H1 (cell line): ENCODE results near the gene UGGT1. TPM values are rescaled to one million over a fixed set of nuclear protein-coding genes. Genes with fewer than 3 reads are reported as not detected.

ENCODE experiments used
- CTCF ChIA-PET: fragments of 300-600 bp; sonication (Branson Sonifier 250); formaldehyde crosslinking; loops from one replicate; lab custom pipeline; 2021; ENCODE audit not compliant: partially characterized antibody; lab: Charles Lee
- POLR2A ChIA-PET: fragments of 300-600 bp; sonication (Branson Sonifier 250); formaldehyde crosslinking; loops from one replicate; lab custom pipeline; 2021; ENCODE audit warnings: inconsistent platforms; ENCODE audit not compliant: partially characterized antibody; lab: Charles Lee
- DNase-seq, 2 experiments: peaks; one replicate each; pipeline versions ENCODE4 v3.0.0 to v3.0.0-alpha.2; 2010 to 2022; ENCODE audit warnings: low spot score in 2 of 2, low read depth in 1 of 2, mixed read lengths in 1 of 2
- FAIRE-seq: peaks from 2 replicates; lab custom pipeline; 2011; peaks lifted over from hg19 to GRCh38; lab: Jason Lieb, UNC
- H2AFZ ChIP-seq: 2 replicates; pipeline ENCODE4 v1.8.1; 2012; ENCODE audit warnings: low read length, inconsistent platforms
- H2AK5ac ChIP-seq: 2 replicates; pipeline ENCODE4 v1.6.1; 2013; ENCODE audit warnings: low read depth, low read length
- H2BK120ac ChIP-seq: replicated peaks from 2 replicates; pipeline ENCODE3; 2013; ENCODE audit warnings: low read depth, low read length, inconsistent platforms
- H2BK12ac ChIP-seq: 2 replicates; pipeline ENCODE4 v1.6.1; 2013; ENCODE audit warnings: low read depth, low read length
- H2BK15ac ChIP-seq: 2 replicates; pipeline ENCODE4 v1.6.1; 2013; ENCODE audit warnings: low read length
- H2BK20ac ChIP-seq: 2 replicates; pipeline ENCODE4 v1.6.1; 2013; ENCODE audit warnings: low read length
- H2BK5ac ChIP-seq: 2 replicates; pipeline ENCODE4 v1.6.1; 2013; ENCODE audit warnings: low read depth, low read length
- H3K14ac ChIP-seq: 2 replicates; pipeline ENCODE4 v1.6.1; 2013; ENCODE audit warnings: inconsistent platforms; ENCODE audit not compliant: insufficient read length
- H3K18ac ChIP-seq: 2 replicates; pipeline ENCODE4 v1.6.1; 2013; ENCODE audit warnings: low read length; ENCODE audit errors: extremely low read depth
- H3K23ac ChIP-seq: 2 replicates; pipeline ENCODE4 v1.6.1; 2013; ENCODE audit warnings: inconsistent platforms; ENCODE audit not compliant: insufficient read length
- H3K23me2 ChIP-seq: 2 replicates; pipeline ENCODE4 v1.6.1; 2013; ENCODE audit warnings: low read depth, low read length
- H3K27ac ChIP-seq: 2 replicates; pipeline ENCODE4 v1.6.1; 2011; ENCODE audit warnings: low read depth, low read length, inconsistent platforms
- H3K27me3 ChIP-seq, 4 experiments: replicated peaks in 1 of 4; 1 replicate in 1 of 4; 2 replicates in 3 of 4; pipeline versions ENCODE4 v1.6.1 to v1.8.1; 2011 to 2013; ENCODE audit warnings: low read length in 3 of 4, mild to moderate bottlenecking in 3 of 4, inconsistent platforms in 2 of 4, mixed read lengths in 2 of 4, moderate library complexity in 1 of 4; ENCODE audit not compliant: control insufficient read depth in 3 of 4, insufficient read depth in 3 of 4; ENCODE audit errors: extremely low read depth in 1 of 4
- H3K36me3 ChIP-seq, 4 experiments: 2 replicates each; pipeline versions ENCODE4 v1.6.1 to v1.8.1; 2011 to 2013; ENCODE audit warnings: mild to moderate bottlenecking in 4 of 4, low read length in 3 of 4, moderate library complexity in 2 of 4, control low read depth in 1 of 4, inconsistent platforms in 1 of 4; ENCODE audit not compliant: insufficient read depth in 4 of 4, control insufficient read depth in 2 of 4
- H3K4ac ChIP-seq: replicated peaks from 2 replicates; pipeline ENCODE3; 2013; ENCODE audit warnings: low read length, low read depth, mixed read lengths, inconsistent platforms; ENCODE audit not compliant: insufficient read length
- H3K4me1 ChIP-seq, 4 experiments: replicated peaks in 1 of 4; 1 replicate in 1 of 4; 2 replicates in 3 of 4; pipeline versions ENCODE4 v1.6.1 to v1.8.1; 2011 to 2013; ENCODE audit warnings: low read length in 3 of 4, inconsistent platforms in 2 of 4, mixed read lengths in 1 of 4; ENCODE audit not compliant: insufficient read depth in 4 of 4, control insufficient read depth in 3 of 4
- H3K4me2 ChIP-seq, 2 experiments: 2 replicates each; pipeline versions ENCODE4 v1.6.1 to v1.8.1; 2011 to 2013; ENCODE audit warnings: low read depth in 2 of 2, low read length in 2 of 2, control low read depth in 1 of 2, inconsistent platforms in 1 of 2, mild to moderate bottlenecking in 1 of 2; ENCODE audit not compliant: insufficient read depth in 1 of 2
- H3K4me3 ChIP-seq, 4 experiments: fragments of 200-600, 300-600 bp in 1 of 4; sonication (generic), shearing (Covaris generic), sonication (Bioruptor Twin) in 1 of 4; 2 replicates each; pipeline versions ENCODE4 v1.5.1 to v1.8.1; 2011 to 2016; ENCODE audit warnings: low read length in 4 of 4, low read depth in 3 of 4, control low read depth in 2 of 4, inconsistent platforms in 2 of 4, mild to moderate bottlenecking in 2 of 4, mixed read lengths in 1 of 4, moderate library complexity in 1 of 4; ENCODE audit not compliant: insufficient read depth in 2 of 4; ENCODE audit errors: extremely low read depth in 1 of 4
- H3K56ac ChIP-seq: replicated peaks from 2 replicates; pipeline ENCODE3; 2013; ENCODE audit warnings: low read depth, mild to moderate bottlenecking, mixed read lengths, low read length, inconsistent platforms; ENCODE audit not compliant: insufficient read length
- H3K79me1 ChIP-seq: 2 replicates; pipeline ENCODE4 v1.6.1; 2013; ENCODE audit warnings: low read depth, low read length, control low read depth
- H3K79me2 ChIP-seq, 2 experiments: 2 replicates each; pipeline versions ENCODE4 v1.6.1 to v1.8.1; 2012 to 2013; ENCODE audit warnings: low read length in 2 of 2, mild to moderate bottlenecking in 2 of 2, inconsistent platforms in 1 of 2; ENCODE audit not compliant: insufficient read depth in 2 of 2, control insufficient read depth in 1 of 2
- H3K9ac ChIP-seq, 4 experiments: replicated peaks in 1 of 4; 1 replicate in 1 of 4; 2 replicates in 3 of 4; pipeline versions ENCODE4 v1.6.1 to v1.8.1; 2011 to 2013; ENCODE audit warnings: low read depth in 3 of 4, low read length in 3 of 4, control low read depth in 2 of 4, mild to moderate bottlenecking in 2 of 4, moderate library complexity in 2 of 4, inconsistent platforms in 1 of 4; ENCODE audit errors: extremely low read depth in 1 of 4
- H3K9me3 ChIP-seq, 2 experiments: 2 replicates each; pipeline versions ENCODE4 v1.6.1 to v1.8.1; 2012 to 2013; ENCODE audit warnings: mild to moderate bottlenecking in 2 of 2, moderate library complexity in 2 of 2, control low read depth in 1 of 2, inconsistent platforms in 1 of 2, low read depth in 1 of 2, low read length in 1 of 2, mixed read lengths in 1 of 2; ENCODE audit not compliant: insufficient read depth in 2 of 2
- H4K20me1 ChIP-seq, 2 experiments: replicated peaks in 1 of 2; 2 replicates each; pipeline versions ENCODE3 to v1.8.1; 2011 to 2013; ENCODE audit warnings: inconsistent platforms in 2 of 2, low read length in 2 of 2, mild to moderate bottlenecking in 1 of 2; ENCODE audit not compliant: insufficient read depth in 2 of 2, control insufficient read depth in 1 of 2
- H4K5ac ChIP-seq: 2 replicates; pipeline ENCODE4 v1.6.1; 2013; ENCODE audit warnings: low read length, low read depth, mixed read lengths, inconsistent platforms; ENCODE audit not compliant: insufficient read length
- H4K8ac ChIP-seq: 2 replicates; pipeline ENCODE4 v1.8.0; 2013; ENCODE audit warnings: mild to moderate bottlenecking, moderate library complexity, low read length, inconsistent platforms; ENCODE audit not compliant: insufficient read depth; ENCODE audit errors: extremely low read depth
- H4K91ac ChIP-seq: replicated peaks from 2 replicates; pipeline ENCODE3; 2013; ENCODE audit warnings: low read length, mixed read lengths, inconsistent platforms; ENCODE audit not compliant: insufficient read length
- BRCA1 ChIP-seq: IDR thresholded peaks from 2 replicates; pipeline ENCODE4 v1.6.1; 2012; ENCODE audit warnings: low read depth, low read length, improper control_type of control experiment
- EP300 ChIP-seq, 2 experiments: IDR thresholded peaks; 1 replicate in 1 of 2; 2 replicates in 1 of 2; pipeline ENCODE4 v1.6.1; 2011 to 2012; ENCODE audit warnings: low read depth in 2 of 2, low read length in 2 of 2, mild to moderate bottlenecking in 2 of 2, borderline replicate concordance in 1 of 2, inconsistent platforms in 1 of 2, moderate library complexity in 1 of 2
- KDM4A ChIP-seq: IDR thresholded peaks from one replicate; pipeline ENCODE4 v1.7.1; 2012; ENCODE audit warnings: low read depth, mild to moderate bottlenecking, moderate library complexity, low read length, inconsistent platforms; ENCODE audit not compliant: severe bottlenecking
- POLR2AphosphoS5 ChIP-seq: IDR thresholded peaks from 2 replicates; pipeline ENCODE4 v1.6.1; 2011; ENCODE audit warnings: low read depth, low read length
- SIRT6 ChIP-seq: IDR thresholded peaks from one replicate; pipeline ENCODE4 v1.7.1; 2012; ENCODE audit warnings: low read length, inconsistent platforms
- SIX5 ChIP-seq: IDR thresholded peaks from 2 replicates; pipeline ENCODE4 v1.6.1; 2011; ENCODE audit warnings: mild to moderate bottlenecking, low read depth, low read length
- TCF12 ChIP-seq: IDR thresholded peaks from 2 replicates; pipeline ENCODE4 v1.6.1; 2011; ENCODE audit warnings: low read depth, mild to moderate bottlenecking, low read length
- WGBS, 2 experiments: shearing (Covaris generic) in 1 of 2; methylation state at CpG; one replicate each; pipeline versions ENCODE4 v1.1.6 to v1.1.7; 2013 to 2015; ENCODE audit warnings: low lambda C conversion rate in 2 of 2, mixed read lengths in 2 of 2, inconsistent platforms in 1 of 2, low coverage in 1 of 2, missing lambda C conversion rate in 1 of 2; ENCODE audit not compliant: insufficient replicate concordance in 2 of 2, insufficient coverage in 1 of 2, insufficient read length in 1 of 2; ENCODE audit errors: extremely low coverage in 1 of 2, missing lambda C conversion rate in 1 of 2; 5-methylcytosine and 5-hydroxymethylcytosine counted together
- polyA plus RNA-seq, 7 experiments: library from polyadenylated mRNA; depleted of rRNA in 3 of 7; stranded (reverse) in 5 of 7; unstranded in 2 of 7; fragments of >200 nt in 5 of 7; fragments of 200-250 nt in 2 of 7; gene quantifications; 1 replicate in 5 of 7; 2 replicates in 1 of 7; 4 replicates in 1 of 7; pipeline versions ENCODE4 v1.2.1 to v1.2.3, GENCODE V29; 2011 to 2013; ENCODE audit warnings: missing spikeins in 2 of 7, mixed read lengths in 2 of 7
- total RNA-seq: library from RNA; stranded (reverse); fragmentation: NEBNext Ultra II Directional; extraction: Animal tissue kit (Norgen Biotek cat#: 25700); gene quantifications from 2 replicates; pipeline ENCODE4 v1.2.1, GENCODE V29; 2021

UGGT1 gene
- total and polyA plus RNA-seq, 2 of the 8 experiments (the other 6 are each of a cell fraction or from before 2014, with no cell fraction given), result 14.9 to 57.3 TPM

GRCh38 chr2:128169933-128170709, 79.1 kb downstream of the UGGT1 start:
- H2AK5ac ChIP-seq, result no peak overlapping the region
- H3K4ac ChIP-seq, result no peak overlapping the region
- peaks cover 0 to 2% (median 0%) of the 10 kb centered on the region in 4 experiments; a peak in 1 of 7 replicates for H3K4me1 ChIP-seq
- 91% methylated on average over 4 of the region's 4 CpGs; no CpG with 5 or more reads in 1 of the 2 experiments for WGBS, 2 experiments
- no peak overlapping the region for H2BK120ac ChIP-seq
- POLR2A ChIA-PET, result no interaction called here
- no peaks in the 10 kb centered on the region for H3K23me2 ChIP-seq
- no peak overlapping the region for H2BK12ac ChIP-seq
- H3K23ac ChIP-seq, result no peak overlapping the region
- no peak overlapping the region for H3K56ac ChIP-seq
- H3K27me3 ChIP-seq, result no peaks in the 10 kb centered on the region
- peaks cover 0 to 2% of the 10 kb centered on the region in 2 experiments for H4K20me1 ChIP-seq
- no peak overlapping the region for H3K27ac ChIP-seq
- H3K4me2 ChIP-seq, result no peak overlapping the region
- FAIRE-seq, result no peak
- no peak overlapping the region for H4K8ac ChIP-seq
- no peak overlapping the region for H2BK20ac ChIP-seq
- H4K5ac ChIP-seq, result no peak overlapping the region
- no peaks in the 10 kb centered on the region for H3K79me2 ChIP-seq
- H3K9me3 ChIP-seq, result no peaks in the 10 kb centered on the region
- H2BK5ac ChIP-seq, result no peak overlapping the region
- no peak overlapping the region for H3K18ac ChIP-seq
- H3K79me1 ChIP-seq, result no peaks in the 10 kb centered on the region
- CTCF ChIA-PET, result interaction anchor here (0.7 to 1.9 kb wide), 6 partner anchors 8 to 240 kb away, joined by 3 to 7 read pairs (median 4); no protein-coding TSS in a partner anchor
- no peak for TF ChIP-seq KDM4A
- no peak for TF ChIP-seq EP300 (IDR thresholded peaks at IDR 0.05; ENCODE audit: borderline replicate concordance in 1 of 2, low read depth in 2 of 2, low read length in 2 of 2)
- TF ChIP-seq TCF12, result no peak
- no peak for TF ChIP-seq BRCA1
- TF ChIP-seq SIRT6, result no peak
- no peak for TF ChIP-seq SIX5
- TF ChIP-seq POLR2AphosphoS5, result no peak
- H3K9ac ChIP-seq, result no peak overlapping the region
- DNase-seq, result no peak
- peaks cover 5 to 55% (median 41%) of the 10 kb centered on the region in 4 experiments for H3K36me3 ChIP-seq
- no peak overlapping the region for H3K14ac ChIP-seq
- no peak overlapping the region for H3K4me3 ChIP-seq
- no peak overlapping the region for H2AFZ ChIP-seq
- no peak overlapping the region for H4K91ac ChIP-seq
- H2BK15ac ChIP-seq, result no peak overlapping the region
